Islet precursor cell (in vitro differentiated cells): ENCODE data around the gene SMG6.

Source experiments
- DNase-seq: peaks from one replicate; pipeline ENCODE4 v3.0.0-alpha.2; 2018

SMG6 gene

DNA sequence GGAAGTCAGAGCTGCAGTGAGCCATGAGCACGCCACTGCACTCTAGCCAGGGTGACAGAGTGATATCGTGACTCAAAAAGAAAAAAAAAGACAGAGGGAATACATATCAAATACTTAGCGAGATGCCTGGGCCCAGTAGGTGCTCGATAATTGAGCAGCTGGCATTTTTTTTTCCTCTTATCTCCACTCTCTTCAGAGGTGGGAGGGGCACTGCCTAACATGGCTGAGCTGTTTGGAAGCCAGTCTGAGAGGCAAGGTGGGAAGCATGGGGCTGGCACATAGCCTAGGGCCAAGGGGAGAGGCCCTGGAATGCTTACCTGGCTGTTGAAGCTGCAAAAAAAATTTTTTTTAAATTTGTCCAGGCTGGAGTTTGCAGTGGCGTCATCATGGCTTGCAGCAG, 210.2 kb downstream of the SMG6 start:
- no peak for DNase-seq

DNA sequence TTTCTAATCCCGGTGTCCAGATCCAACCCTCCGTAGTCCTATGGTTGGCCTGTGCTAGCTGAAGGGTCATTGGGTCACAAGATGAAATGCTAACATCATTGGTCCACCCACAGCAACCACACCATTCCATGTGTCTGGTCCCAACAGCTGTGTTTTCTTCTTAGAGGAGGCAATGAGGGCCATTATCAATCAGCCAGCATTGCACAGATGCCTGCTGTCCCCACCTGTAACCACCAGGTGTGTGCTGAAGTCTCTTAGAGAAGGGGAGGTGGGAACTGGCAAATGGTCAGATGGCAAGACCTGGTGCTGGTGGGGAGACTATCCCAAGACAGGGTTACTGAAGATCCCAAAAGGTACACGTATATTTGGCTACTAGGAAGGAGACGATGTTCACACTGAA, 211.3 kb downstream of the SMG6 start:
- no peak for DNase-seq

DNA sequence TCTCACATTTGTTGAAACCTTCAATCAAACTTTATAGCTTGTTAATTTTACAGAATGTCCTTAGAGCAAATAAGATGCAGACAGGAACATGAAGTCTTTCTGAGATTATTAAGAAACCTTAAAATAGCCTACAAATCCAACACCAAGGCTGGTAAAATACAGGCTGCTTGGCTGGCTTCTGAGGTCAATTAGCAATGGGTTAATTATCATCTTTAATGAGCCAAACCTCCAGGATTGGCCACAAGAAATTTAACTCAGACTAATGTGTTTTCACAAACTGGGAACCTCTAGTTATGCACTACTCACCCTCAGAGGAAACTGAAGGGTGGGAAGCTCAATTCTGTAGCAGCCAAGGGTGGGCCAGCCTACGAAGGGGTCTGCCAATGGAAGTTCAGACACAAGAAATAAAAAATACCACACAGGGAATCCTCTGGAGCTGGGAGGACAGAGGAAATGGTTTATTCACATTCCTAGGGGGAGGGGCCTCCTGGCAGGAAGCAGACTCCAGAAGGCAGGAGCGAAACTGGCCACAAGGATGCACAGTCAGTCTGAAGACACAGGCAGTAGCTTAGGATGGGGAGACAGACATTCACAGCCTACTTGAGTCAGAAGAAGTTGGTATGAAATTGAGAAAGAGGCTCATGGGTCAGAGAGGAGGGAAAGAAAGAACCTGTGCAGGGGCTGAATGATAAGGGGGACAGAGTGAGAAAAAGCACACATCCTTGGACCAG, 212.6 kb downstream of the SMG6 start:
- DNase-seq = peak; percentile 95

DNA sequence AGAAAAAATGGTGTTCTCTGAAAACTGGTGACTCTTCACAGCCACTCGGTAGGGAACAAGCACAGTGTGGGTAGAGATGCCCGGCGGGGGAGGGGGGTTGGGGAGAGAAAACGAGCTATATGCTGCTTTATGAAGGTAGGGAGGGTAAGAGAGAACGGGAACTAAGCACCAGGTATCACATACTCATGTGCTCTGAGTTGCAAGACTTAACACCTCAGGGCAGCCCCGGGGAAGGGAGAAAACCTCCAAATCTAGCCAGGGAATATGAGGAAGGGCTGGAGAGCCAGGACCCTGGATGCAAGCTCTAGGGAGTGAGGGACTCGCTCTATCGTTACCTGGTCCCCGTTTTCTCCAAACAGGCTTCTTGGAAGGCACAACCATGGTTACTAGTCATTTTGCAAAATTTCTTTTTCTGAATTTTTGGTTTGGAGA, 213.4 kb downstream of the SMG6 start:
- DNase-seq = no peak

DNA sequence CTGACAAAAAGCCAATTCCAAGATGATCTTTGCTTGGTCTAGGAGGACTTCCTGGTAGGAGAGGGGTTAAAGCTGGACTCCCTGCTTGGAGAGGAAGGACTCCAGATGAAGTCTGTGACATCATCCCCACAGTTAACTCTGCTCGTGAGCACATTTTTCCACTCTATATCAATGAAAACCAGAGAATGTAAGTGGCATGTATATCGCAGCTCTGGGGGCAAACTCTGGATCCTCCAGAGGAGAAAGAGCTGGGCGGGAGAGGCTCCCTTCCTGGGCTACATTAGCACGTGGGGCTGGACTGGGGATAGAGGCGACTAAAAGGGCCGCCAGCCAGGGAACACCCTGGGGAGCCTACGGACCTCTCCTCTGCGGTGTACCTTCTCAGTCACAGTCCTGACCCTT, 214.6 kb downstream of the SMG6 start:
- DNase-seq = no peak

DNA sequence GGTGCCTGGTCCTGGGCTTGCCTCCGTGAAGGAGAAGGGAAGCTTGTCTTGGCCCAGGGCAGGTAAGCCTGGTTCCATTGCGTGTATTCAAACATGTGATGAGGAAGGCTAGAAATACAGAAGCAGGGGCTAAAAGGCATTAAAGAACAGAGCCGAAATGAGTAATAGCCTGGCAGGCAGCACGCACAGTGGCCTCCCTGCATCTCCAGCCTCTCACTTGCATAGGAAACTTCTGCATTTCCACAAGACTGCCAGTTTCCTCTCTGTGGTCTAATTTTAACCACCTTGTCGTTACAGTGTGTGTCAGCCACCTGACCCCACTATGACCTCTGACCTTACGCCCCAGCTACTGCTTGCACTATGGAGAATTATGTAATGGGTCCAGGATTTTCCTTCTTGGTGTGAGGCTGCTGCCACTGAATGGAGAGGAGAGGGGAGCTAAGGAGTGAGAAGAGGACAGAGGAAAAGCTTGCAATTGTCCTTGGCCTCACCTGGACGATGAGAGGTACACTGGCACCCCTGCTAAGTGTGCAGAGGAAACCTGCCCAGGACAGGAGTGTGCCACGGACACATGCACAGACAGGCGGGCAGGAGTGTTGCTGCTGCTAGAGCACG, 215.9 kb downstream of the SMG6 start:
- no peak for DNase-seq

DNA sequence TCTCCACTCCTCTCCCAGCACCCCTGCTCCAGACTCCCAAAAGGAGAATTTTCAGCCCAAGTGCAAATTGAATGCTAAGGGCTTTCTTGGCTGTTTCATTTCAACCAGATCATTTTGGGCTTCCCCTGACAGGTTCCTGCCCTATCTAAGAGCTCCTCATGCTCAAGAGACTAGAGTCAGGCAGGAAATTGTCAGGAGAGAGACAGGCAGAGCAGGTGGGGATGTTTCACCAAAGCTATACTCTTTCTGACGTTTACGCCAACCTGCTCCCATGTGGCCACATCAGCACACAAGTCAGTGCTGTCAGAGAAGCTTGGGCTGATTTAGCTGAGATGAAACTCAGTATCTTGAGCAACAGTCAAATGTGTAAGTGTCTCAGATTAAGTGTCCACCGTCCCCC, 217.3 kb downstream of the SMG6 start:
- DNase-seq = no peak

DNA sequence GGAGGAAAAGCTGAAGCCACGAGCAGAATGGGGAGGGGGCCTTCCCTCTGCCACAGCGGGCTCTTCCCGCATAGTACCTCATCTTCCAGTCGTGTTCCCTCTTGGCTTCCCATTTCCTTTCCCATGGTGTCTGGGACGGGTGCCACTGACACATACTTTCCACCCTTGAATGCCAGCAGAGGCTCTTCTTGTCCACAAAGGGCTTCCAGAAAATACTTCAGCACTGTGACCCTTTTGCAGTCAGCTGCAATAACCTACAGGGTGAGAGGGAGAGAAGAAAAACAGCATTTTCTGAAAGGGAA, 218.0 kb downstream of the SMG6 start:
- DNase-seq = peak; percentile 54

DNA sequence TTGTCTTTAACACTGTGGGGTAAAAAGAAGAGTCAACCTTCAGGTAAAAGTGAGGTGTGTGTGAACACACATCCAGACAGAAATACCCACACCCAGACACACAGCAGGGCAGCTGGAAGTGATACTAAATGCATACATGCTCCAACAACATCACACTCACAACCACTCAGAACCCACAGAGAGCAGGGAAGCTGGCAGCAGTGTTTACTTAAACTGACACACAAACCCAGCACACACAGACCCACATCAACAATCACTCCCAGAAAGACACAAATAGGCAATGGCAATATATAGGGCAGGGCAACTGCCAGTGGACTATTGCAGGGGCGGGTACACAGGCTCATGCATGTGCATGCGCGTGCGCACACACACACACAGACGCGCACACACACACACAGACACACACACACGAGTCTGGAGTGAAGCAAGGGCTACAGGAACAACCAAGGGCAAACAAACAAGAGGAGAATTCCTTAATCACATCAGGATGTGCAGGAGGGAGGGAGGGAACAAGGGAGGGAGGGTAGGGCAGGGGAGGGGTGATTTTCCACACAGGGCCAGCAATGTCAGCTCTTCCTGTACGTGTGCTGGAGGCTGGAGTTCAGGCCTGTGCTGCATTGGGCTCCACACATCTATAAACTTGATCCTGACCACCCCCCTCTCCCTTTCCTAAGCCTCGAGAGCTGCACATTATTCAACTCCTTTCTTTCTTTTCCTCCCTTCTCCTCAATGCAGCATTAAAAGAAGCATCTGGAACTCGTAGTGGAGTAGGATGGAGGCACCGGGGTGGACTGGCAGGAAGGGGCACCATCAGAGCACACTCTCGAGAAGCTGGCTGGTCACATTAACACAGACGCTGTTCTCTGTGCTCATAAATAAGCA, 218.6 kb downstream of the SMG6 start:
- peak; percentile 62 for DNase-seq

DNA sequence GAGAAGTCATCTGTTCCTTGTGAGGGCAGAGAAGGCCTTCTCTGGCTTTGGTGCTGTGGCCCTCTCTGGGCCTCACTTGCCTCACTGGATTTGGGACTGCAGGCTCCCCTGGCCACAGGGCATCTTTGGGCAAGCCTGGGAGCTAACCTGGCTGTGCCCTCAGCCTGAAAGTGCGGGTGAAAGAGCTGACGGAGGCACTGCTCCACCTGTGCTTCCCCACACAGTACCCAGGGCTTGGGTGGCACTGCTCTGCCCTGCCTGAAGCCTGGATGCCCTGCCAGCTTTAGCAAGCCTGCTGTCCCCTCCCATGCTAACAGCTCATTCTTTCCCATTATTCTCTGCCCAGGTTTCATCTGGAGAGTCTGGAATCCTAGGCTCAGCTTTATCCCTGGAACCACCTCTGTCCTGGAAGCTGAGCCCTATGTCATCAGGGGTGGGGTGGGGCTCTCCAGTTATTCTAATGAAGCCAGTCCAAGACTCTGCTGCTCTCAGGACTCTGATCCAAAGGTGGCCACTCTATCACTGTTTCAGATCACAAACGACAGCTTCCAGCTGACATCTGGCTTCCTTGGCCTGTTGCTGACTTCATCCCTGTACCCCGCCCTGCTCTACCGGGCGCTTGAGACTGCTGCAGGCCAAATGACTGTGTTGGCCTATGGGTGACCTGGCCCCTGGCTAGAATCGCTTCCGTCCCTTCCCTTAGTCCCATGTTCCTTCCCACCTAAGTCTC, 219.4 kb downstream of the SMG6 start:
- peak; percentile 92 for DNase-seq

DNA sequence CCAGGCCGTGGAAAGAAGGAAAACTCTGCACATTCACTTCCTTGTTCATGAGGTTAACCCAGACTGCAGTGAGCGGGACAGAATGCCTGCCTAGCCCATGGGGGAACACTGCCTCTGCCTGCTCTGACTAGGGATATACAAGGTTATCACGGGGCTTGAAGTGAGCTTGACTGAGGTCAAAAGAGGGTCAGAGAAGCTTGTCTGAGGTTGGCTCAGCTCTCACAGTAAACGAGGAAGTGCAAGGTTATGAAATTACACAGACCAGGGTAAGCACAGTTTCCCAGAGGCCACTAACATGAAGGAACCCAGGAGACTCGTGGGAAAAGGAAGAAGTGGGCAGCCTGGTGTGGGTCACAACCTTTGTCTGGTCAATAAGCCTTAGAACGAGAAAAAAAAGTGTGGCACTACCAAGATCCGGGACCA, 220.0 kb downstream of the SMG6 start:
- no peak for DNase-seq

DNA sequence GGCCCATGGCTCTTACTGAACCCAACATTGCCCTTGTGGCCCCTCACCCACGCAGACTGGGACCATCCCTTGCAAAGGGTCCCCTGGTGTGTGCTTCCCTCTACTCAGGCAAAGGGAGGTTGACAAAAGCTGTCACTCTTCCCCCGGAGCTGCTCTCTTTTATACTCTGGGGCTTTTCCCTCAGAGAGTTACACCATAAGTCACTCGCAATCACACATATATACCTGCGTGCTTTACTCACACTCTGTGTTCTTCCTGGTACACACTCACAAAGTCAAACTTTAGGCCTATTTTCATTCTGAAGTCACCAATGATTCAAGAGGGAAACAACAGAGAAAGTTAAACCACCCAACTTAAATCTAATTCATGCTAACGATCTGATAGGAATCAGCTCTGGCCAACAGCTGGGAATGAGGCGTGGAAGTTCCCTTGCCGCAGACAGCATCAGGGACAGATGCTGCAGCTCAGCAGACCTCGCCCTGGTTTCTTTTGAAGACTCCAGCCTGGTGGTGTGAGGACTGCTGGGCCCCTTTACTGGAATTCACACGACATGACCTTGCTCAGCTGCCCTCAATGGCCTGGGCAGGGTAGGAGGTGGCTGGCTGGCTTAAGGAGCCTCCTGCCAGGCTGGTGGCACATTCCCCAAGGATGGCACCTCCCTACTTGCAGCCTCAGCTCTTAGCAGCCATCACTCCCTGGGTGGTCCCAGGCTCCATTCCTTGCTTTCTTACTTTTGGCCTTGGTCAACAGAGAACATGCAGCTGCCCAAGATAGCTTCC, 221.4 kb downstream of the SMG6 start:
- DNase-seq = peak; percentile 55

DNA sequence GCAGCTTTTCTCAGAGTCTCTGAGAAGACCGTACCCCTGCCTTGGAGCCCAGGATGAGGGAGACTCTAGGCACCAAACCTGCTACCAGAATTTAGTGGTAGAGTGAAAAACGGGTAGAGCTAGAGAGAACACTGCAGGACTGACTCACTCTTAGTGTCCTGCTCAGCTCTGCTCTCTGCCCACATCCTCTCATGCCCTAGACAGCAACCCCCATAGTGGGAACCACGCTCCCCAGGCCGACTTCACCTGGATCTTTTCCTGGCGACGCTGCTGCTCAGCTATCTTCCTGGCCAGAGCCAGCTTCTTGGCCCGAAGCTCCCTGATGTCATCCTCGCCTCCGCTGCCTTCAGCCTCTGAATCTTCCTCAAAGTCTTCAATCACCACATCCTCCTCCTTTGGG, 222.0 kb downstream of the SMG6 start:
- peak; percentile 59 for DNase-seq

DNA sequence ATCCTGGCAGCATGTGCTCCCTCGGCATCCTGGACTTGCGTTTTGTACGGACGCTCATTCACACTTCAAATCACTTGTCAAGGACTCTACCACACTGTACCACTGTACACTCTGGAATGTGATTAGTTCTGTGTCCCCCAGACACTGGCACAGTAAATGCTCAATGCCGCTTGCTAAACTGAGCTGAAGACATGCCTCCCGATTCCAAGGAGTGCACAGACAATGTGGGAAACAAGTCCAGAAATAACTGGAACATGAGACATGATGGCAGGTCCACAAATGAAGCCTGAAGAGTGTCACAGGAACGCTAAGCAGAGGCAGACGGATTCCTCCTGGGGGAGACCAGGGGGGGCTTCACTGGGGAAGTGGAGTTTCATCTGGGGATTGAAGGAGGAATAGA, 226.5 kb downstream of the SMG6 start:
- no peak for DNase-seq

DNA sequence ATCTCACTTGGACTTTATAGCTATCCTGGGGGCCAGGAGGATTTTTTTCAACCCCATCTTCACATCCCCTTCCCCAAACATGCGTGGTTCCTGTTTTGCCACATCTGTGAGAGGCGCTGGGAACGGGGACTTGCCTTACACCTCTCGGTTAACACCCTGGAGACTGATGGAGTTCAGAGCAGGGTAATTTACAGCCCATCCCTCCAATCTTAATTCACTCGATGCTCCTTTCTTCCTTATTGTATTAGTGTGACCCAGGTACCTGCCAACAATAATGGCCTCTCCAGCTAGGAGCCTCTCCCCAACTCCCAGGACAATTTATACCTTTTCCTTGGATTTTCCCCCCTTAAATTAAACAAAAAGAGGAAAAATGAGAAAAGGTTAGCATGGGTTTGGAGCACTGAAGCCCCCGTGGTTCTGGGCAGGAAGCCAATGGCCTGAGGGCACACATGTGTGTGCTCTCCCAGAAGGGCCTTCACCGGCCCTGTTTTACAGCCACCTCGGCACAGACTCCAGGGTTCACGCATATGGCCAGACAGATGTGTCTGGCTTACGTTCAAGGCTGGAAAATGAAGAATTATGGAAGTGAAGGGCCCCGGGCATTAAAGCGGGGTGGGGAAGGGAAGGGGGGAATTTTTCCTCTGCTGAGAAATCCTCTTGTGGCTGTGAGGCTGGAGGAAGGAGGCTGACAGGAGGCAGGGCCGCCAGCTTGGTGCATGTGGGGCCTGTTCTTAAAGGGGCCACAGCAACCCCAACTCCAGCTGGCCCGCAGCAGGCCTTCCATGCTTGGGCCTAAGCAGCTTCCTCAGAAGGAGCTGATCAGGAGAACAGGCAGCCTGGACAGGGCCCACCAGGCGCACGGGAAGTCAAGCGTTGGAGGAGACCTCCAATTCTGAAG, 227.2 kb downstream of the SMG6 start:
- DNase-seq = no peak

DNA sequence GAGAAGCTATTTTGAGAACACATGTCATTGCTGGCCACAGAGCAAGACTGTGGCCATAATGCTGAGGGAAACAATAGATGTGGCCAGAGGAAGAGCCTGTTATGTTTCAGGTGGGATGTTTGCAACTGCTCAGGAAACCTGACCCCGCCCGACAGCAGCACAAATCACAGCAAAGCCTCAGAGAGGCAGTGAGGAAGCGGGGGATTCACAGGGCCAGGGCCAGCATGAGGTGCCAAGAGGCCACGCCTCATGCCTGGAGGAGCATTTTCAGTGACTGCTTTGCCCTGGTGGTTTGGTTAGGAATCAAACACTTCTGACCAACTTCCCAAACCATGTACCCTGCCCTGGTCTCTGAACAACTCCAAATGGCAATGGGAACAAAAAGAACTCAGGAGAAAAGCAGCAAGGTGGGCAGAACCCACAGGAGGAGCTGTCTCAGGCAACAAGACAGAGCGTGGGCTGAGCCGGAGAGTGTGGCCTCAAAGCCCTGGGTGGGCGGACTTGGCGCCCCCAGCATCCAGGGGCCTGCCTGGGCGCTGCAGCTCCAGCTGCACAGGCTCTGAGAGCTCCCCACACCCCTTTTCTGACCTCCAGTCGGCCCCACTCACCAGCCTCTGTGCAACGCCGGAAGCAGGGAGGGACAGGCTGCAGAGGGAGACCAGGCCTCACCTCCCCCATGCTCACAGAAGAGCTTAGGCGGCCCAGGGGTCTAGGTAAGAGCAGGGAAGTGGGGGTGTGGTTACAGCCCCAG, 228.1 kb downstream of the SMG6 start:
- peak; percentile 60 for DNase-seq

DNA sequence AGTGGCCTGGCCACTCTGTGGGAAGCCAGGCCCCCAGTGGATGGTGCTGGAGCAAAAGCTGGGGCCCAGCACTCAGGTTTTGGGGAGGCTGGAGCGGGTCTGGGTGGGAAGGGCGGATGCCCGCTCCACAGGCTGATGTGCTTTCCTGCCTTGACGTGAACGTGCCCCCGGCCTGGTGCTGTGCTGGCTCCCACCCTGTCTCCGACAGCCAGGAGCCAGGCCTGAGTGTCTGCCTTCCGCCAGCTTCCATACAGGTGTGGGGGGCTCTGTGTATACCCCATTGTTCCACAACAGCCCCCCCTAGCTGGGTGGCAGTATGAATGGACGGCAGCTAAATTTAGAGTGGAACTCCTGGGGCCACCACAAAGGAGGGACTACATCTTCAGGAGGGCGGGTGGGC, 228.7 kb downstream of the SMG6 start:
- DNase-seq = peak; percentile 56

DNA sequence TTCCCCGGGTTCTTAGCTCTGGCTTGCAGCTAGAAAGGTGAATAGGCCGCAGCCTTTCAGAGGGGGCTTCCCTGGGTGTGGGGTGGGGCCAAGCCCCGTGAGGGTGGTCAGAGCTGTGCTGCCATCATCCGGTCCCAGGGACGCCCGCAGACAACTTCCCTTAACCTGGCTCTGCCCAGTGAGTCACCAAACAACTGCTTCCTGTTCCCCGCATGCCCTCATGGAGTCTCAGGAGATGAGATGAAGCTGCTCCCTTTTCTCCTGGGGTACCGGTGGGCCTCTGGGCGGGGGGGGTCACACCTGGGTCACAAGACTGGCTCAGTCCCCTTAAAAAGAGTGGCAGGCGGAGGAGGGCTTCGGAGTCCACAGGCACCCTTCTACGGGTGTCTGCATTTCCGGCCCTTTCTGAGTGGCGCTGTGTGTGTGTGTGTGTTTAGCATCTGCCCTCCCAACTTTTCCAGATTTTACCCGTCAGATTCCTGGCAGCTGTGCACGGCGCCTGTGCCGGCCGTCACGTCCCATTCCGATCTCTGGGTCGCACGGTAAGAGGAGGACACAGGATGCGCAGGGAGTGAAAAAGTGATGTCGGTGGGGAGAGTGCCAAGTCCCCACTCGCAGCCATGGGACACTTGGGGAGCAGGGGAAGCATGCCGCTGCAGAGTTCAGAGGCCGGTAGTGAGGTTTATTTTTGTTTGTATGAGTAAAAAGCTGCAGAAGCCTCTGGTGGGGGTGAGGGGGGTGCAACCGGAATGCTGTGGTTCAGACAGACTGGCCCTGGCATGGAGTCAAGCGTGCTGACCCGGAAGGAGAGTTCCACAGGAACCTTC, 231.9 kb downstream of the SMG6 start:
- DNase-seq = no peak

DNA sequence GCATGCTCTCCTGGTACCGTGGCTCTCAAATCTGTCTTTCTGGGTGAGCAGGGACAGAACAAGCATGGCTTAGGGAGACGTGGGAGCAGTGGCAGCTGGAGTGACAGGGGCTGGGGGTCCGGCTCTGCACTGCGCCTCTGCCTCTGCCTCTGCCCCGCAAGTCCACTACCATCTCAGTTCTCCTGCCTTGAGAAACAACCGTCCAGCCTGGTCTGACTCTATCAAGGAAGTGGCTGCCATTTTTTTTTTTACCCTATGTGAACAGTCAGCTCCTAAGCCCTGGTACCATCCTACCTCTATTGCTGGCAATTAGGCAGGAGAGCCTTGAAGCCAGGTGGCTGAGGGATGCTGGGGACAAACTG, 232.6 kb downstream of the SMG6 start:
- DNase-seq = no peak
